OCI-LY7 (cell line): ENCODE results near the gene YIPF6.

ENCODE experiments used
- EZH2phosphoT487 ChIP-seq: fragments of 200-600 bp; sonication (generic); IDR thresholded peaks from 2 replicates; pipeline ENCODE4 v1.6.1; 2018; ENCODE audit warnings: low read depth, borderline replicate concordance, mild to moderate bottlenecking, mixed run types, antibody characterized with exemption, low read length, moderate library complexity, mixed read lengths
- TF ChIP-seq, protein P1 (sequence below): fragments of 200-600 bp; sonication (generic); conservative IDR thresholded peaks from 2 replicates; pipeline ENCODE4 v1.5.1; 2014; ENCODE audit warnings: mild to moderate bottlenecking, antibody characterized with exemption, low read length, moderate library complexity, mixed read lengths

GRCh38 chrX:68536884-68537283, 38.0 kb downstream of the YIPF6 start:
- TF ChIP-seq, protein P1, sequence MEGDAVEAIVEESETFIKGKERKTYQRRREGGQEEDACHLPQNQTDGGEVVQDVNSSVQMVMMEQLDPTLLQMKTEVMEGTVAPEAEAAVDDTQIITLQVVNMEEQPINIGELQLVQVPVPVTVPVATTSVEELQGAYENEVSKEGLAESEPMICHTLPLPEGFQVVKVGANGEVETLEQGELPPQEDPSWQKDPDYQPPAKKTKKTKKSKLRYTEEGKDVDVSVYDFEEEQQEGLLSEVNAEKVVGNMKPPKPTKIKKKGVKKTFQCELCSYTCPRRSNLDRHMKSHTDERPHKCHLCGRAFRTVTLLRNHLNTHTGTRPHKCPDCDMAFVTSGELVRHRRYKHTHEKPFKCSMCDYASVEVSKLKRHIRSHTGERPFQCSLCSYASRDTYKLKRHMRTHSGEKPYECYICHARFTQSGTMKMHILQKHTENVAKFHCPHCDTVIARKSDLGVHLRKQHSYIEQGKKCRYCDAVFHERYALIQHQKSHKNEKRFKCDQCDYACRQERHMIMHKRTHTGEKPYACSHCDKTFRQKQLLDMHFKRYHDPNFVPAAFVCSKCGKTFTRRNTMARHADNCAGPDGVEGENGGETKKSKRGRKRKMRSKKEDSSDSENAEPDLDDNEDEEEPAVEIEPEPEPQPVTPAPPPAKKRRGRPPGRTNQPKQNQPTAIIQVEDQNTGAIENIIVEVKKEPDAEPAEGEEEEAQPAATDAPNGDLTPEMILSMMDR = no peak
- TF ChIP-seq EZH2phosphoT487 = no peak
